HFF-Myc (cell line): ENCODE data around the gene ADAM33.

Experiments
- DNase-seq: peaks from one replicate; pipeline ENCODE4 v3.0.0-alpha.2; 2011; ENCODE audit warnings: low read depth; ENCODE audit errors: extremely low read depth
- H3K4me3 ChIP-seq: replicated peaks from 2 replicates; pipeline ENCODE4 v1.5.1; 2011; ENCODE audit warnings: low read depth, mild to moderate bottlenecking, control low read depth, low read length
- CTCF ChIP-seq: IDR thresholded peaks from 2 replicates; pipeline ENCODE4 v1.5.1; 2012; ENCODE audit warnings: mild to moderate bottlenecking, low read depth, low read length, control low read depth; ENCODE audit errors: missing control alignments

The ADAM33 gene

GRCh38 chr20:3660262-3661059 is 21.3 kb downstream of the ADAM33 start:
- no peak for TF ChIP-seq CTCF
- no peak for DNase-seq
- H3K4me3 ChIP-seq, result no peak overlapping the region

GRCh38 chr20:3659492-3660261 is 22.1 kb downstream of the ADAM33 start:
- peak; percentile 17 for TF ChIP-seq CTCF
- DNase-seq, result no peak
- no peak overlapping the region for H3K4me3 ChIP-seq

- no peak overlapping the region for H3K4me3 ChIP-seq
- DNase-seq, result no peak
Measured at GRCh38 chr20:3658716-3659491, 22.9 kb downstream of the ADAM33 start.

GRCh38 chr20:3658019-3658715 is 23.6 kb downstream of the ADAM33 start:
- no peak for TF ChIP-seq CTCF
- no peak overlapping the region for H3K4me3 ChIP-seq
- no peak for DNase-seq

More at GRCh38 chr20:3658716-3659491, 22.9 kb downstream of the ADAM33 start:
- TF ChIP-seq CTCF, result no peak

GRCh38 chr20:3655131-3655405 is 26.7 kb downstream of the ADAM33 start:
- H3K4me3 ChIP-seq, result no peak overlapping the region
- no peak for TF ChIP-seq CTCF
- DNase-seq, result no peak
